ENCODE measurements around the gene BCL2A1.
"Not testable (repeated sequence)": the region's sequence is repeated elsewhere in the genome, so short reads cannot be mapped to it uniquely, and the experiment has no call there.

BCL2A1 gene

DNA sequence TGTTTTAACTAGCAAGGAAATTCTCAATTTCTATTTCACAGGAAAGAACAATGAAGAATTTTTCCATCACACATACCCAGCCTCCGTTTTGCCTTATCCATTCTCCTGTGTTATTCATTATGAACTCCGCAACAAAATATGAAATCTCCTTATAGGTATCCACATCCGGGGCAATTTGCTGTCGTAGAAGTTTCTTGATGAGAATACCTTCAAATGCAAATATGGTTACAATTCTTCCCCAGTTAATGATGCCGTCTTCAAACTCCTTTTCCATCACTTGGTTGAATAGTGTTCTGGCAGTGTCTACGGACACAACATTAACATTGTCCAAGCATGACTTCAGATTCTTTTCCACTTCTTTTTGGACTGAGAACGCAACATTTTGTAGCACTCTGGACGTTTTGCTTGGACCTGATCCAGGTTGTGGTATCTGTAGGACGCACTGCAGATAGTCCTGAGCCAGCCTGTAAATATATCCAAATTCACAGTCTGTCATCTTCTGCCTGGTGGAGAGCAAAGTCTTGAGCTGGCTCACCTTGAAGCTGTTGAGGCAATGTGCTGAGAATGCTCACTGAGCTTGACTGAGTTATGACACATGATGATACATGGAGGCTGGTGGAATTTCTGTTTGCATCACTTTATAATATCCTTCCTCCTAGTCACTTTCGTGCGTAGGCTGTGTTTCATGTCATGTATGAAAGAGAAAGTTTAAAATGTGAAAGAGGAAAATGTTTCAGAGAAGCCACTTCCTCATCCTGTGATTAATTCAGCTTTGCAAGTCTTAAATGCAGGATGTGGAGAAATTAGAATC is at the start of gene BCL2A1:
Gene BCL2A1 (minus strand): TSS at position 573 of the 811 bp plus-strand sequence. CDS start 77 bp downstream, at position 496.
- DNase-seq, result peak; percentile 66

DNA sequence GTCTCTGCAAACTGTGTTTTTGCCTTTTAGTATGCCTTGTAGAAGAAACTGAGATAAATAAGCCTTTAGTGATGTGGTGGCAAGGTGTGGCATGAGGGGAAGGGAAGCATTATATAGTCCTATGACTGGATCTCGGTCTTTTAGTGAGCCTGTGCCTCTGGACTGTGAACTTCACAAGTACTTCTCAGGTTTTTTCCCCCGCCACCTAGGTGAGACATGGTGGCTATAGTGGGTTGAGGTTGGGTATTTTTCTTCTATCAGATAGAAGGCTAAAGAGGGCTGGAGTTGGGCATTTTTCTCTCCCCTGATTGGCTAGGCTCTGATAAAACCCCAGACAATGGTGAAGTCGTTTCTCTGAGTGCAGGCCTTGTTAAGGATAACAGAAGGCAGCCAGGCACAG is 49.7 kb upstream of the BCL2A1 start:
- peak; percentile 21 for DNase-seq

DNA sequence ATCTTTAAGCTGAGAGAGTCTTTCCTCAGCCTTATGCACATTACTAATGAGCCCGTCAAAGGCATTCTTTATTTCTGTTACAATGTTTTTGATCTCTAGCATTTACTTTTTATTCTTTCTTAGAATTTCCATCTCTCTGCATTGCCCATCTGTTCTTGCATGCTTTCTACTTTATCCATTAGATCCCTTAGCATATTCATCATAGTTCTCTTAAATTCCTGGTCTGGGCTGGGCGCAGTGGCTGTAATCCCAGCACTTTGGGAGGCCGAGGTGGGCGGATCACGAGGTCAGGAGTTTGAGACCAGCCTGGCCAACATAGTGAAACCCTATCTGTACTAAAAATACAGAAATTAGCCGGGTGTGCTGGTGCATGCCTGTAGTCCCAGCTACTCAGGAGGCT is 49.2 kb upstream of the BCL2A1 start:
- DNase-seq, result not testable (repeated sequence)

DNA sequence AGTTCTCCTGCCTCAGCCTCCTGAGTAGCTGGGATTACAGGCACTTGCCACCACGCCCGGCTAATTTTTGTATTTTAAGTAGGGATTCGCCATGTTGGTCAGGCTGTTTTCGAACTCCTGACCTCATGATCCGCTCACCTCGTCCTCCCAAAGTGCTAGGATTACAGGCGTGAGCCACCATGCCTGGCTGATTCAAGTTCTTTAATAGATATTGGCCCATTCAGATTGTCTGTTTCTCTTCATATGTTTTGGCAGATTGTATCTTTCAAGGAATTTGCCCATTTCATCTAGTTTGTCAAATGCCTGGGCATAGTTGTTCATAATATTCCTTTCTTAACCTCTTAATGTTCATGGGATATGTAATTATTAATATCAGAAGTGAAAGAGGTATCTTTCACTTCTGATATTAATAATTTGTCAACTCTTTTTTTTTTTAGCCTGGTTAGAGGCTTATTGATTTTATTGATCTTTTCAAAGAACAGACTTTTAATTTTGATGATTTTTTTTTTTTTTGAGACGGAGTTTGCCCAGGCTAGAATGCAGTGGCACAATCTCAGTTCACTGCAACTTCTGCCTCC is 48.3 kb upstream of the BCL2A1 start:
- peak; percentile 17 for DNase-seq

DNA sequence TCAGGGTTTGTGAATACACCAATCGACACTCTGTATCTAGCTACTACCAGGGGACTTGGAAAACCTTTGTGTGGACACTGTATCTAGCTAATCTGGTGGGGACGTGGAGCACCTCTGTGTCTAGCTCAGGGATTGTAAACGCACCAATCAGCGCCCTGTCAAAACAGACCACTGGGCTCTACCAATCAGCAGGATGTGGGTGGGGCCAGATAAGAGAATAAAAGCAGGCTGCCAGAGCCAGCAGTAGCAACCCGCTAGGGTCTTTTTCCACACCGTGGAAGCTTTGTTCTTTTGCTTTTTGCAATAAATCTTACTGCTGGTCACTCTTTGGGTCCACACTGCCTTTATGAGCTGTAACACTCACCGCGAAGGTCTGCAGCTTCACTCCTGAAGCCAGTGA is 46.1 kb upstream of the BCL2A1 start:
- DNase-seq, result peak; percentile 13

DNA sequence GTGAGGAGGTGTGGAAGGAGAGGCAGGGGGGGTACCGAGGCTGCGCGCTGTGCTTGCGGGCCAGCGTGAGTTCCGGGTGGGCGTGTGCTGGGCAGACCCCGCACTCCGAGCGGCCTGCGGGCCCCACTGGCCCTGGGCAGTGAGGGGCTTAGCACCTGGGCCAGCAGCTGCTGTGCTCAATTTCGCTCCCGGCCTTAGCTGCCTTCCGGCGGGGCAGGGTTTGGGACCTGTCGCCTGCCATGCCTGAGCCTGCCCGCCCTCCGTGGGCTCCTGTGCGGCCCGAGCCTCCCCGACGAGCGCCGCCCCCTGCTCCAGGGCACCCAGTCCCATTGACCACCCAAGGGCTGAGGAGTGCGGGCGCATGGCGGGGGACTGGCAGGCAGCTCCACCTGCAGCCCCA is 45.5 kb upstream of the BCL2A1 start:
- DNase-seq, result not testable (repeated sequence)

DNA sequence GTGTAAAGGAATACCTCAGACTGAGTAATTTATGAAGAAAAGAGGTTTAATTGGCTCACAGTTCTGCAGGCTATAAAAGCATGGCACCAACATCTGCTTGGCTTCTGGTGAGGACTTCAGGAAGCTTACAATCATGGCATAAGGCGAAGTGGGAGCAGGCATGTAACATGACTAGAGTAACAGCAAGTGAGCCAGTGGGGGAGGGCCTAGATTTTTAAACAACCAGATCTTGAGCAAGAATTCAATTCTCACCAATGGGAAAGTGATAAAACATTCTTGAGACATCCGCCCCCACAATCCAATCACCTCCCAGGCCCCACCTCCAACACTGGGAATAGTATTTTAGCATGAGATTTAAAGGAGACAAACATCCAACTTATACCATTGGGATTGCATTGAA is 44.2 kb upstream of the BCL2A1 start:
- DNase-seq, result no peak

DNA sequence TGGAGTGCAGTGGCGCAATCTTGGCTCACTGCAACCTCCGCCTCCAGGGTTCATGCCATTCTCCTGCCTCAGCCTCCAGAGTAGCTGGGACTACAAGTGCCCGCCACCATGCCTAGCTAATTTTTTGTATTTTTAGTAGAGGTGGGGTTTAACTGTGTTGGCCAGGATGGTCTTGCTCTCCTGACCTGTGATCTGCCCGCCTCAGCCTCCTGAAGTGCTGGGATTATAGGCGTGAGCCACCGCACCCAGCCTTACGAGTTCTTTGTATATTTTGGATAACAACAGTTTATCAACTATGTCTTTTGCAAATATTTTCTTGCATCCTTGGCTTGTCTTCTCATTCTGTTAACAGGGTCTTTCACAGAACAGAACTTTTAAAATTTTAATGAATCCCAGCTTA is 43.2 kb upstream of the BCL2A1 start:
- DNase-seq, result not testable (repeated sequence)

DNA sequence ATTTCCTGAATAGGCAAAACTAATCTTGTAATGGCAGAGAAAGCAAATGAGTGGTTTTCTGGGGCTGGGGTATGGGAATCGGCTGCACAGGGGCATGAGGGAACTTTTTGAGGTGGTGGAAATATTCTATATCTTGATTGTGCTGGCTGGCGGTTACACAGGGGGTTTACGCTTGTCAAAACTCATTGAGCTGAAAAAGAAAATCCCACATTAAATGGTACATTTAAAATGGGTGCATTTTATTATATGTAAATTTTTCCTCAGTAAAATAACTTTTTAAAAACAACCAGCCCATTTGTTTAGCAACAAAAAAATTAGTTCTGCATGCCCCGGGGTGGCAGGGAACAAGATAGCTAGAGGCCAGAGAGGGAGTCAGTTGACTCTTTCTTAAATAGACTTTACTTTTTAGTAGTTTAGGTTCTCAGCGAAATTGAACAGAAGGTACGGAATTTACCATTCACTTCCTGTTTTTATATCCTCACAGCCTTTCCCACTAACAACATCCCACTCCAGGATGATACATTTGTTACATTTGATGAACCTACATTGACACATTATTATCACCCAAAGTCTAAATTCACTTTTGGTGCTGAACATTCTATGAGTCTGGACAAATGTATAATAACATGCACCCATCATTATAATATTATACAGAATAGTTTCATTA is 41.2 kb upstream of the BCL2A1 start:
- DNase-seq, result no peak

DNA sequence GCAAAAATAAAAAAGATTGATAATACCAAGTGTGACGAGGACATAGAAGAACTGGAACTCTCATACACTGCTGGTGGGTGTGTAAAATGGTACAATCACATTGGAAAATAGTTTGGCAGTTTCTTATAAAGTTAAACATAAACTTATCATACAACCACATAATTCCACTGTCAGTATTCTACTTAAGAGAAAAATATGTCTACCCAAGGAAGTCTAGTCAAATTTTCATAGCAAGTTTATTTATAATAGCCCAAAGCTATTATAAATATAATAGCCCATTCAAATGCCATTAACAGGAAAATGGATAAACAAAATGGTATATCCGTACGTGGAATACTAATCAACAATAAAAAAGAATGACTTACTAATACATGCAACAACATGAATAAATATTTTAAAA is 40.6 kb upstream of the BCL2A1 start:
- DNase-seq, result no peak

DNA sequence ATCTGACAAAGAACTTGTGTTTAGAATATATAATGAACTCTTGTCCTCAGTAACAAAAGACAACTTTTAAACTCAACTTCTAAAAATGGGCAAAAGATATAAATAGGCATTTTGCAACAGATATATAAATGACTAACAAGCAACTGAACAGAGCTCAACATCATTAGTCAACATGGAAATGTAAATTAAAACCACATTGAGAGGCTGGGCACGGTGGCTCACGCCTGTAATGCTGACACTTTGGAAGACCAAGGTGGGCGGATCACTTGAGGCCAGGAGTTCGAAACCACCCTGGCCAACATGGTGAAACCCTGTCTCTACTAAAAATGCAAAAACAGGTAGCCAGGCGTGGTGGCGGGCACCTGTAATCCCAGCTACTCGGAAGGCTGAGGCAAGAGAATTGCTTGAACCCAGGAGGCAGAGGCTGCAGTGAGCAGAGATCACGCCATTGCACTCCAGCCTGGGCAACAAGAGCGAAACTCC is 40.1 kb upstream of the BCL2A1 start:
- peak; percentile 55 for DNase-seq

DNA sequence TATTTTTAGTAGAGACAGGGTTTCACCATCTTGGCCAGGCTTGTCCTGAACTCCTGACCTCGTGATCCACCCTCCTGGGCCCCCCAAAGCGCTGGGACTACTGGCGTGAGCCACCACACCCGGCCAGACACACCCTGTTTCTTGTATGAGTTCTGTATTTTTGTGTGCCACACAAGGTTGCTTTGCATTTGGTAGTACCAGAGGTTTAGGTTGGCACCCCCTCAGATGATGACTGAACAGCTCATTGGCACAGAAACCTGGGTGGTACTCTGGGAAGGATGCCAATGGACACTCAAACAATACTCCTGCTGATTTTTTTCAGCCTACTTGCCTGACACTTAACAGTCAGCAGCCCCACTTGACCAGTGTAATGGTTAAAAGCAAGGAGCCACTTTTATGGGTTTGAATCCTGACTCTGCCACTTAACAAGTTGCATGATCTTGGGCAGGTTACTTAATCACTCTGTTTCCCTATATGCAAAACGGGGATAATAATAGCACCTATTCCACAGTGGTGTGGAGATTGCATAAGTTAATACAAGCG is 39.2 kb upstream of the BCL2A1 start:
- no peak for DNase-seq

DNA sequence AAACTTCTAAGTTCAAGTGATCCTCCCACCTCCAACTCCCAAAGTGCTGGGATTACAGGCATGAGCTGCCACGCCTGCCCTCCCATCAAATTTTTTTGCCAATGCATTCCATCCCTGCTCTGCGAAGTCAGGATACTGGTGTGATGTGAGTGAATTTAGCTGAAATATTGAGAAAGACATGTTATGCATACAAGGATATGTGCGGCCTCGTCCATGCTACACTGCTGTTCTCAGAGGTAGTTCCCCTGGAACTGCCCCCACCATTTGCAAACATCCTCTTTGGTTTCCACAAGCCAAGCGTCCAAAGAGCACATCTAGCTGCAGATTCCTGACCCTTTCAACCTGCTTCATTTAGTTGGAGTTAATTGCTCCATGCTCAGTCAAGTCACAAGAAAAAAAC is 36.5 kb upstream of the BCL2A1 start:
- no peak for DNase-seq

DNA sequence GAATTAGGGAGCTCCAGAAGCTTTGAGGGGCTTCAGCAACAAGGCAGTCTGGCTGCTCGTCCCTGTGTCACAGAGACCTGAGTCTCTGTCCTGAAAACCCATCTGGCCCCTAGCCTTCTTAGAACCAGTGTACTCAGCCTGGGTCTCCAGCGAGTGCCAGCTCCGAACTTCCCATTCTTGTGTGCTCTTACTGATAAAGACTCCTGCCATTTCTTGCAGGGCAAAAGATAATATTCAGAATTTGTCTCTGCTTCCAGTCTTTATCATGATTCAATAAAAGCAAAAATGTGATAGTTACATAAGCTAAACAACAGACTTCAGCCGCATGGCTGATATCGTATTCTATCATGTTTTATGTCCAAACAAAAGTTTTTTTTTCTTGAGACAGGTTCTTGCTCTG is 36.0 kb upstream of the BCL2A1 start:
- no peak for DNase-seq

DNA sequence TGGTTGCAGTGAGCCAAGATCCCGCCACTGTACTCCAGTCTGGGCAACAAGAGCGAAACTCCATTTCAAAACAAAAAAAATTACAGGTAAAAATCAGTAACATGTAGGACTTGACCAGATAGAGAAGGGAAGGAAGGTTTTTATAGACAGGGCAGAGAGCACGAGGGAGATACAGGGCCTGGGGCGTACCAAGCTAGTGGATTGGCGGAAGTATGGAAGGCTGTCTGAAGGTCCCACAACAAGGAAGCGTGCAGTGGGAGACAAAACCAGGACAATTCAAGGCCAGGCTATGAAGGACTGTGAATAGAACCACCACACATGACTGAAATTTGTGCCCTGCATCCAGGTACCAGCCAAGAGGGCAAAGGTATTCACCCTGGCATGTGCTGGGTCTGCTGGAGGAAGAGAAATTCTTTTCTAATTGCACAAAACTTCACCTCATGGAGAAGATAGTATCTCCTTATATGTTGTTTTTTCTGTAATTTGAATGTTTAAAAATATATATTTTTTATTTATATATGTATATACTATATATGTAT is 33.0 kb upstream of the BCL2A1 start:
- no peak for DNase-seq

DNA sequence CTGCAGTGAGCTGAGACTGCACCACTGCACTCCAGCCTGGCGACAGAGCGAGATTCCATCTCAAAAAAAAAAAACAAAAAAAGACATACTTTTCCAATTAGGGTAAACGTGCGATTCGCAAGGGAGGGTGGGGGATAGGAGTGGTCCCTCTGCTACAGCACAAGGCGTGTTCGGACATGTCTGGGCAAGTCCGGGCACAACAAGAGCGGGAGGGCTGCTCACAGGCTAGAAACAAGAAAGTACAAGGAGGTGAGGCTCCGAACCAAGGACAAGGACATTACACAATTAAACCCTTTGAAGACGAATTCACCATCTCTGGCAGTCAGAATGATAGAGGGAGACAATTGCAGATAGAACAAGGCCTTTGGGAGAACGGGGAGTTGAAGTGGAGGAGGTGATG is 32.2 kb upstream of the BCL2A1 start:
- DNase-seq, result no peak

DNA sequence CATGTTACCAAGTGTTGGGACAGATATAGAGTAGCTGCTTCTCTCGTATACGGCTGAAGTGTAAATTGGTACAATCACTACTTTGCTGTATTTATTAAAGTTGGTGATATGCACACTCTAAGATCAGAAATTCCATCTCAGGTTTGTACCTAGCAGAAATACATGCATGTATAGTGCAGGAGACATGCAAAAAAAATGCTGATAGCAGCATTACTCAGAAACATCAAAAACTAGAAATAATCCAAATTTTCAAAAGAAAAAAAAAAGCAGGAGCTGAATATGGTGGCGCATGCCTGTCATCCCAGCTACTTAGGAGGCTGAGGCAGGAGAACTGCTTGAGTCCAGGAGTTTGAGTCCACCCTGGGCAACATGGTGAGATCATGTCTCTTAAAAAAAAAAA is 31.3 kb upstream of the BCL2A1 start:
- DNase-seq, result no peak

DNA sequence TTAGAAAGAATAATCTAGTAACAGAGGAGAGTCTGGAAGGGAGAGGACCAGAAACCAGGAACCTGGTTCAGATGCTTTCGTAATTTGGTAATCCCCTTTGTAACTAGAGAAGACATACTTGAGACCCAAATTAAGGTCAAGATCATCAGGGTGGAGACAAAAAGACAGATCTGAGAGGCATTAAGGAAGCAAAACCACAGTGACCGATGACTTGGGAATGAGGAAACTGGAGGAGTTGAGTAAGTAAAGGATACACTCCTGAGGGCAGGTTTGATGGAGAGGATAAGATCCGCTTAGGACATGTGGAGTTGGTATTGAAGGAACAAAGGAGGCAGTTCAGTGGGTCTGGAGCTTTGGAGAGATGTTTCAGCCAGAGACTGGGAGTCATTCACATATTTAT is 23.6 kb upstream of the BCL2A1 start:
- peak; percentile 14 for DNase-seq

DNA sequence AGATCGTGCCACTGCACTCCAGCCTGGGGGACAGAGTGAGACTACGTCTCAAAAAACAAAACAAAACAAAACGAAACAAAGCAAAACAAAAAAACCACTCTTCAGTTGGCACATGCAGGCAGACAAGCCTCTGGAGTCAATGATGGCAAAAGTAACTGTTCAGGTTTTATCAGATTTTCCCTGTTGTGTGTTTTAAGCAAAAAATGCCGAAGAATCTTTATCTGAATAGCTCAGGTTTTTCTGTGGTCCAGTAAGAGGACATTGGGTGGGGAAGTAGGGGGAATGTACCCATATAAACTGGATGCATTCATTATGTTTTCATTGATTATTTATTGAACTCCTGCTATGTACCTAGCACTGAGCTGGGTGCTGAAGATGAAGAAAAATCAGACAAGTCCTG is 20.8 kb upstream of the BCL2A1 start:
- DNase-seq, result no peak

DNA sequence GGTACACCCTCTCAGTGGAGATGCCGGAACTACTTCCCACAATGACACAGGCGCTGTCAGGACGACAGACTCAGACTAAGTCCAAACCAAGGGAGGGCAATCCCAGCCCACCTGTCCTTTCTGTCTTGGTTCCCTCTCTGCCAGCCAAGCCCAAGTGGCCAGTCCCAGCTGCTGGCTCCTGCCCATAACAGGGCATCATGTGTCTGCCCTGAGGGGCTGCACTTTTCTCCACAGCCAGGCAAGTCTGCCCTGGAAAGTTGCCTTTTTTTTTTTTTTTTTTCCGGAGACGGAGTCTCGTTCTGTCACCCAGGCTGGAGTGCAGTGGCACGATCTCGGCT is 20.0 kb upstream of the BCL2A1 start:
- DNase-seq, result peak; percentile 10

DNA sequence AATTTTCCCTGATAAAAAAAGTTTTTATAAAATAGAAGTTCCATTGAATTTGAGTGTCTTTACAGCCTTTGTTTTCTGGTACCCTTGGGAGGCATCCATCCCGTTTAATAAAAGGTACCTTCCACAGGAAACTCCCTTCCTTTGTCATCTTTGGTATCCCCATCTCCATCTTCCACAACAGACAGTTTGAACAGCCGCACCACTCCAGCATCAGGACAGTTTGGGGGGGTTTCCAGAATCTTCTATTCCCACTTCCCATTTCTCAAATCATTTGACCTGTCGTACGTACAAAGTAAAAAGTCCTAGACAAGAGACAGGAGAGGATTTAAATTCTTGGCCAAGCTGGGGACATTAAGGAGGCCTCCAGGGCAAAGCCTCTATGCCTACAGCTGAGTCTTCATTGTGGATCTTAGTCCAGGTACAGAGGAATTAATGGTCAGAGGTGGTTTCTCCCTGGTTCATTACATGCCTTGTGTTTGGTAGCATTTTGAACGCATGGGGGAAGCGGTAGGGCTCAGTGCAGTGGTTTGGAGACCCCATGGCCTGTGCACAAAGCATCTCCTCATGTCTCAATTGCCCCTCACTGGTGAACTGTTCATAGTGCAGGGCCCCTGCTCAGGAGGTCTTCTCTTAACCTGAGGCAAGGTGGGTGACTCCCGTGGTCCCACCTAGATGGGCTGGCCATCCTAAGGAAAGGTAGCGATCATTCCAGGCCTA is 19.4 kb upstream of the BCL2A1 start:
- no peak for DNase-seq

DNA sequence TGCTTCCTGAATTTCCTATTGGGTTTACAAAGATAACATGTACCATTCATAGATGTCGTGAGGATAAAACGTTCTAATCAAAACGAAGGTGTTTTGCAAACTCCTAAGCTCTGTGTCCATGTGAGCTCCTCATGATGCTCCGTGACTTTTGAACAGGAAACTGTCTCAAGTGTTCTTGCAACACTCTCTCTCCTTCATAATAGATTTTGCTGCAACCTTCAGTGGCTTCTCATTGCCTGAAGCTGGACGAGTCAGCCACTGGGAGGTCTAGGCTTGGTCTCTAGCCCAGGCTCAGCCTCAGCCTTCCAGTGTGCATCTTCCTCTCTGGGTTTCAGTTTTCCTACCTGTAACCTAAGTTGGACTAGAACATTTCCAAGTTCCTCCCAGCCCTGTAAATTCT is 18.7 kb upstream of the BCL2A1 start:
- peak; percentile 16 for DNase-seq

DNA sequence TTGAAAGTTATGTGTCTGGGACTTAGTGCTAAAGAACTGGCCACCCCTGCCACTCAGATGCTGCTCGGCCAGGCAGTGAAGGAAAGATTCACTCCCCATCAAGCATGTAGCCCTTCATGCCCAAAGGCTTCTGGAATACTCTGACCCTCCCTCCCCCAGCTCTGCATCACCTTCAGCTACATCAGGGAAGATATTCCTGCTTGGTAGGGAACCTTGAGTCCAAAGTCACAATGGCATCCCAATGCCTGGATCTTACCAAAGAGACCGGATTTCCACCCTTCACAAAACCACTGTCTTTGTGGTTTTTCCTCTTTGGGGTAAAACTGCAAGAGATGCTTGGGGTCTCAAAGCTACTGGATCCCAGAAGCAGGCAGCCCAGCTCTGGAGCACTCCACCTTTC is 18.2 kb upstream of the BCL2A1 start:
- peak; percentile 4 for DNase-seq
